Hippocampal formation (tissue), 2 donors: ENCODE measurements around the gene STRADB.
A peak's percentile ranks its signal among the peaks of the same experiment; 100 is the strongest.
"Not testable (repeated sequence)": the region's sequence is repeated elsewhere in the genome, so short reads cannot be mapped to it uniquely, and the experiment has no call there.

Experiments used
- DNase-seq, 2 donors: peaks; one replicate each; lab custom pipeline; 2025; lab: John Stamatoyannopoulos, UW

STRADB gene, protein sequence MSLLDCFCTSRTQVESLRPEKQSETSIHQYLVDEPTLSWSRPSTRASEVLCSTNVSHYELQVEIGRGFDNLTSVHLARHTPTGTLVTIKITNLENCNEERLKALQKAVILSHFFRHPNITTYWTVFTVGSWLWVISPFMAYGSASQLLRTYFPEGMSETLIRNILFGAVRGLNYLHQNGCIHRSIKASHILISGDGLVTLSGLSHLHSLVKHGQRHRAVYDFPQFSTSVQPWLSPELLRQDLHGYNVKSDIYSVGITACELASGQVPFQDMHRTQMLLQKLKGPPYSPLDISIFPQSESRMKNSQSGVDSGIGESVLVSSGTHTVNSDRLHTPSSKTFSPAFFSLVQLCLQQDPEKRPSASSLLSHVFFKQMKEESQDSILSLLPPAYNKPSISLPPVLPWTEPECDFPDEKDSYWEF

GRCh38 chr2:201451292-201452057, at the start of gene STRADB, which contains the start of gene TRAK2:
STRADB (plus strand) TSS chr2:201451740; CDS start chr2:201454841, 3,101 bp downstream.
TRAK2 (minus strand) TSS chr2:201451458; CDS start chr2:201420507, 30,951 bp downstream.
- peak; percentile 94 to 97 for DNase-seq

DNA sequence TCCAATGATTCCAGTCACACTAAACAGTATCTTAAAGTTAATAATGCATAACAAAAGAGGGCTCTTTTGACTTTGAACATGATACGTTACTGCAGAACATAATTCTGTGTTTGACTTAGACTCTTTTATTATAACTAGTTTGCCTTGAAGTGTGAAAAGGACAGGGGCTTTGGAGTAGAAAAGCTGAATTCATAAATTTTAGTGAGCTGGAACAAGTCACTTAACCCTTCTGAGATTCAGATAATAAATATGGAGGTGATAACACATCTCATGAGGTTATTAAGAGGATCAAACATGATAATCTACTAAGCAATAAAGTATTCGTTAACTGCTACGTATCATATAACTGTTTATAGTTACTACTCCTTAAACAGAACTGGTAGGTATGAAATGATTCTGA, 49.7 kb upstream of the STRADB start:
- DNase-seq: no peak

DNA sequence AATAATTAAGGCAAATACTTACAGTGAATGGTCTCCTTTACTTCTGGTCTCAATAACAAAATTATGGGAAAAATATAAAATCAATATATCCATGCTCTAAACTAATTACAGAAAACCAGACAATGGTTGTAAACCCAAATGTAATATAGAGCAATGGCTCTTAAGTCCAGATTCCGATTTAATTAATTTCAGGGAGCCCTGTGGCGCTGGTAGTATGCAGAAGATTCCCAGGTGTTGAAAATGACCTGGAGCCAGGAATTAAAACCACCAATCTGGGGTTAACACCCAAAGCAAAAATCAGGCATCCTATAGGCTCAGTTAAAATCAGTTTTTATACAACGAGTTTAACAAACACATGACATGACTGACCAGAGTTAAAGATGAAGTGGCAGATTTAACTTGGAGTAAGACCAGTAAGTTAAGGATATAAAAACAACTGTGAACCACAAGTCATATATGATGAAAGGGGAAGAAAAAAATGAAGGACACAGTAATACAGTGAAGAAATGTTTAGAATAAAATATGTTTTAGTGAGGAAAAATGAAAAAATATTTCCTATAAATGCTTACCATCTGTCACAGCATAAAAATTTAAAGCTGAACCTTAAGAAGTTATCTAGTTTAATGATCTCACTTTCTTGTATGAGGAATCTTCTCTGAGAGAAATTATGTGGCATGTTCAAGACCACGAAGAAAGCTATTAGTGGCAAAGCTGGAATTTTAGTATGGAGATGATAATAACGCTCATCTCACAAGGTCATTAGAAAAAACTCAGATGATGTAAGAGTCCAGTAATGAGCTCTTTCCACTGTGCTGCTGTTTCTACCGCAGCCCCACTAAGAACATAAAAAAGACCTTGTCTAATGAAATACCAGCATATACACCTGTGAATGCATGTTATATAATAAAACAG, 48.6 kb upstream of the STRADB start:
- no peak for DNase-seq

DNA sequence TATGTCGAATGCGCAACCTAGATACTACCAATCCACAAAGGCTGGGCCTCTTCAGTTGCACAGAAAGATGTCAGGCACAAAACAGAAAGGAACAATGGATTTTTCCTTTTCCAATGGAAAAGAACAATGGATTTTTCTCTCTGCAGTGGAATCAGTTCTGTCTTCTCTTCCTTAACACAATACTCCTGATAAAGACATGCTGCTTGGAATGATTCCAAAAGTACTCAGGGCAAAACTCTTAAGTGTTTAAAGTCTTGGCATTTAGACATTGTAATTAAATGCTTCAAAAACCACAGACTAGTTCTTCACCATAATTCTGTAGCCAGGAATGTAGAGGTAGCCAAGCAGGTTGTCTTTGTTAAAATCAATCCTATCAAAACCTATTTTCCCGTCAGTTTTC, 47.7 kb upstream of the STRADB start:
- DNase-seq: no peak

GRCh38 chr2:201404699-201405280, 46.8 kb upstream of the STRADB start:
- no peak for DNase-seq

- peak in 1 of 2 donors; percentile 43 for DNase-seq
Measured at GRCh38 chr2:201406077-201406662, 45.4 kb upstream of the STRADB start.

DNA sequence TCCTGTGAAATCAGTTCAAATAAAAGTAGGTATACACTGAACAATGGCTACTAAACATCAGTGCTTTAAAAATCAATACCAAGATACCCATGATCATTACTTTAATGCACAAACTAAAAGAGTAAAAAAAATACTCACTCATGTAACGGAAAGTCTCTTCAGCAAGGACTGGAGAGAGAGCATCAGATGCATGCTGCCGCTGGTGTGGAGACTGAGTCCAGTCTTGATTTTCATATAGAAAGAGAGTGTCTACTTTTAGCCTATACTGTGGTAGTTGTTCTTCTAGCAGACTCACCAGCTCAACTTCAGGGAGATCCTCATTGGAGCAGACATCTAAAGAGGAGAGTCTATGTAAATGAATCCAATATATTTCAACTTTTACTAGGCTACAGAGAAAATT, 44.3 kb upstream of the STRADB start:
- DNase-seq: no peak

DNA sequence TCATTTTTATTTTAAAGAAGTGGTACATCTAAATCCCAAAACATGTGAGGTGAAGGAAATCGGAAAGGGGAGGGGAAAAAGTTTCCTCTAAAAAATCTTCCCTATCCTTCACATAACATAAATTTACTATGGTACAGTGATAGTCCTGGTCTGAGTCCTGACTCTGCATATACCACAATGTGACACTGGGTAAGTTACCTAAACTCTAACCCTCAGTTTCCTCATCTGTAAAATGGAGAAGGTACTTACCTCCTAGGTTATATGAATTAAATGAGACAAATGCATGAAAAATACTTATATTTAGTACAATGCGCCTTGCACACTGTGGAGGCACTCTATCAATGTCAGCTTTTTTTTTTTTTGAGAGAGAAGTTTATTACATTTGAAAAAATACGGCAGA, 42.6 kb upstream of the STRADB start:
- no peak for DNase-seq

DNA sequence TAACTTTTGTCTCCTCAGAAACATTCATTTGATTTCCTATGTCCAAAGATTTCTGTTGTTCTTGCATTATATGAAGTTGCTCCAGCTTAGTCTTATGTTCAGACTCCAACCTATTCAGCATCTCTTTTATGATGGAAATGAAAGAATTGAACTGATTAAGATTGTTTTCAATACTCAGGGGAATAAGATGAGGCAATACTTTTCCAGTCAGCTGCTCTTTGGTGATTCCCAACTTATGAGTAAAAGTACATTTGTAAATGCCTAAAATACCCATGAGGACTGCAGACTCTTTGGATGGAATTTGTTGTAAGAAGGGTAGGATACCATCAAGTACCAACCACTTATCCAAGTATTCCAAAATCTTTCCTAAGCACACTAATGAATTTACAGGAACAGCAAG, 40.1 kb upstream of the STRADB start:
- DNase-seq: no peak

DNA sequence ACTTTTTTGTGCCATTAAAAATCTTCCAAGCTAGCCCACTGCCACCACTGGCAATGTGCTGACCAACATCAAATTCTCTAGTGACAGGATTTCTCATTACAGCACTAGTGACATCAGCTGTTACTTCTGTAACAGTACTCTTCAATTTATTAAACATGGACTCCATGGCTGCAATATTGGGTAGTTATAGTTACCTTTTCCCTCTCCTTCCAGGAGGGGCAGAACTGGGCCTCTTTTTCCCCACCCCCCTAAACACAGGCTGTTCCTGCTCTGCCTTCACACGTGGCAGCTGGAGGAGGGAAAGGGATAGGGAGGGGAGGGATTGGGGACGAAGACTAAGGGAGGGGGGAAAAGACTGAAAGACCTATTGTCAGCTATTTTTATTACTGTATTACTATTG, 38.4 kb upstream of the STRADB start:
- no peak for DNase-seq

DNA sequence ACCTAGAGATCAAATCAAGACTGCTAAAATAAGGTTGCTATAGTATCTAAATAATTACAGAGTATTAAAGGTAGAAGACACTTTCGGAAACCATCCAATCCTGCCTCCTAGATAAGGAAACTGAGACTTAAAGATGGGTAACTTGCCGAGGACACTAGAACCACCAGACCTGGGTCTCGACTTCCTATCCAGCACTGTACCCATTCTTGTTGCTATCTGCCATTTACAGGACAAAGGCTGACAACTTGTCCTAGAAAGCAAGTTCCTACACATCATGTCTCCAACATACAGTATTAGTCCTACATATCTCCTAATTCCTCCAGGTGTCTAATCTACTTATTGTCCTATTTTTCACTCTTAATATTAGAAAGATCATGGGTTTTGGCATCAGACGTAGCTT, 38.0 kb upstream of the STRADB start:
- DNase-seq: no peak

DNA sequence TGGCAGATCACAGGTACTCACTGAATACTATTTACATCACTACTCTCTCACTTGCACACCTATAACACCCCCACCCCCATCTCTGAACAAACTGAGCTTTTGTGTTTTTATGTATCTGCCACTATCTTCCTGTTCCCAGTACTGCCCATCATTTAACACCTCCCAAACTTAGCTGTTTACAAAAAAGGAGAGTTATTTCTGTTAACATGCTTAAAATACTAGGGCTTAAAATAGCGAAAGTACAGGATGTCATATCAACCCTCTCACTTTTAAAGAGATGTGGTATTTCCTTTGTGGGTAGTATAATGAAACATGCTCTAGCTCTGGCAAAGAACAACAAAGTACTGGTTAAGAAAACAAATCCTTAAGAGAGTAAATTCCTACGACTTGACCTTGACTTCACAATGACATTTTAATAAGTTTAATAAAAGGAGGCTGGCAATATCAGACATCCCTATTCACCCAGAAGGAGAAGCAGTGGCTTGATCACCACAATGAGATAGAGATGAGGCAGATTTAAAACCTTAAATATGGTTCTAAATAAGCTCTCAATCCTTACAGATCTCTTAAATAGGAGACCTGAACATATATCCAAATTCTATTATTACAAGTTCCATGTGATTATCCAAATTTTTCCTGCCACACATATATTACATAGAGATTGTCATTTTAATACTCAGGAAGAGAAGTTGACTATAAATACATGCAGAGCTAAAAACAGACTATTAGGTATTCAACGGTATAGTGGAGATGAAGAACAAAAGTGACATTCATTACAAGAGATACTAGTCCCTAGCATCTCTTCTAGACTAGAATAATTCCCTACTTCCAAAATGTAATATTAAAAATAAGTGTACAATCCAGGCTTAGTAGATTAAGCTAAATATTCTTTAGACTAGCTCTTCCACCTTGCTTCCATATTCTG, 37.2 kb upstream of the STRADB start:
- no peak for DNase-seq

DNA sequence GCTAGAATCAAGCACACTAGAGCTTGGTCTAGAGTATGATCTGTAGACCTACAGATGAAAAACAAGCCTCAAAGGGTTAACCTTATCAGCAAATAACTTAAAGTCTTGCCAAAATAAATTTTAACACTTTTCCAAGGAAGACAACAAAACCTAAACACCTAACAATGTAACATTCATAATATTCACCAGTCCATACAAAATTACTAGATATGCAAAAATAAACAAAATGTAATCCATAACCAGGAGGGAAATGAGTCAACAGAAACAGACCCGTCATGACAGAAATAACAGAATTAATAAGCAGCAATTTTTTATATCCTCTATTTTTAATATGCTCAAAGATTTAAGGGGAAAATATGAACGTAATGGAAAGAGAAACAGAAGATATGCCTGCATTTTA, 36.4 kb upstream of the STRADB start:
- no peak for DNase-seq

GRCh38 chr2:201419057-201419635, 32.4 kb upstream of the STRADB start:
- no peak for DNase-seq

DNA sequence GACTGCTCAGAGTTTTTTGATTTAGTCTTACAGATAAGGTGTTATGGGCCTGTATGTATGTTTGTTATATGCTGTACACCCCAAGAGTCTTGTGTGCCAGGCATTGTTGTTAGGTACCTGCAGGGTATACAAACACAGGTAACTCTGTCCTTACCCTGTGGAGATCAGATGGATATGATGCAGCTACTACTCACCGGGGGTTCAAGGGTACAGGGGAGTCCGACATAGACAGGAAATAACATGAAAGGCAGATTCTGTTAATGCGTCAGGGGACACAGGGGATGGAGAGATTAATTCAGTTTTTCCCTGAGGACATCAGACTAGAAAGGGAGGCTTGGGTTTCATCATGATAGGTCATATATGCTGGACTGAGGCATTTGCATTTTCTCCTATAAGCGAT, 31.6 kb upstream of the STRADB start:
- no peak for DNase-seq

DNA sequence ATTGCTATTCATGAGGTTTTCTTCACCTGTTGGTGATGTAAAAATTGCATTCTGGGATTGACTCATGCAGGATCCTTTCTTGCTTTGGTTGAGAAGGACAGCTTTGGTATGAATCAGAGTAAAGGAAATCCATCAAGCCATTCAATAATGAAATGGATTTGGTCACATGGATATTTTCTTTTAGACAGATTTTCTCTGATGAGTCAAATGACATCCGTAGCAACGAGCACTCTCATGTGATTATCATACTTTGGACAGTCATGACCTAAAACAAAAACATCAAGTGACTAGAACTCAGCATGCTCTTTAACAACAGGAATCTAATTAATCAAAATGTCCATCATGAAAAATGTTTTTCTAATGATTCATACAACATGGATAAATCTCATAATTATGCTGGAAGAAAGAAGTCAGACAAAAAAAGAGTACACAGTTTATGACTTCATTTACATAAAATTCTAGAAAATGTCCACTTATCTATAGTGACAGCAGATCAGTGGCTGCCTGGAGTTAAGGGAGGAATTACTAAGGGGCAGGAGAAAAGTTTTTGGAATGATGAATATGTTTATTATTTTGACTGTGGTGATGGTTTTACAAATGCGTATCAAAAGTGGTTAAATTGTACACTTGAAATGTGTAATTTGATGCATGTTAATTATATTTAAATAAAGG, 31.0 kb upstream of the STRADB start:
- DNase-seq: no peak

GRCh38 chr2:201425952-201426351, 25.6 kb upstream of the STRADB start:
- DNase-seq: no peak

- not testable (repeated sequence) for DNase-seq
Measured at GRCh38 chr2:201428366-201428765, 23.2 kb upstream of the STRADB start.

DNA sequence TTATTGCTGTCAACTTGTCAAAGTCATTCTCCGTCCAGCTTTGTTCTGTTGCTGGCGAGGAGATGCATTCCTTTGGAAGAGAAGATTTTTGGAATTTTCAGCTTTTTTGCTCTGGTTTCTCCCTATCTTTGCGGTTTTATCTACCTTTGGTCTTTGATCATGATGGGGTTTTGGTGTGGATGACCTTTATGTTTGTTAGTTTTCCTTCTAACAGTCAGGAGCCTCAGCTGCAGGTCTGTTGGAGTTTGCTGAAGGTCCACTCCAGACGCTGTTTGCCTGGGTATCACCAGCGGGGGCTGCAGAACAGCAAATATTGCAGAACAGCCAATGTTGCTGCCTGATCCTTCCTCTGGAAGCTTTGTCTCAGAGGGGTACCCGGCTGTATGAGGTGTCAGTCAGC, 21.7 kb upstream of the STRADB start:
- not testable (repeated sequence) for DNase-seq
